ENCODE results near the gene TCEA3.

TCEA3 gene

DNA sequence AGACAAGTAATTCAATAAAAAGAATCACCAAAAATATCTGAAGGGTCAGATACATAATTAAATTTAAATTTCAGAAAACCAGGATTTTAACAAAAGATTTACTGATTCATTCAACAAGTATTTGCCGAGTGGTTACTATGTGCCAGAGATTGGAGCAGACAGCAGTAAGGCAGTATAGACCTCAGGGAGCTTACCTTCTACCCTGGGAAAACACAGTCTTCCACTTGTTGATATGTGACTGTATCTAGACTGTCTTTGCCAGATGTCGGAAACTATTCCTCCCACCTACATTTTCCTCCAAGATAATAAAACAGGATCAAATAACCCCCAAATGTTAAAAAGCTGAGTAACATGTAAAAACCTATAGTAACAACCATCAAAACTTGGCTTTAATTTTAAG lies 86.7 kb downstream of the TCEA3 start:
- no peak for TF ChIP-seq FOXA1 (IDR thresholded peaks at IDR 0.05)
- no peak for TF ChIP-seq ELF4 (IDR thresholded peaks at IDR 0.05)
- no peak for TF ChIP-seq NFRKB (IDR thresholded peaks at IDR 0.05)
- TF ChIP-seq BHLHE40 (IDR thresholded peaks at IDR 0.05; ENCODE audit: borderline replicate concordance): no peak
- POLR2A ChIA-PET: interaction anchor here (1.8 kb wide), 1 partner anchor 31 kb away, joined by 7 read pairs; no protein-coding TSS in a partner anchor
- CTCF ChIA-PET: interaction anchor here (0.6 kb wide), 1 partner anchor 66 kb away, joined by 3 read pairs; no protein-coding TSS in a partner anchor
- no peak for DNase-seq (ENCODE audit: extremely low spot score)

DNA sequence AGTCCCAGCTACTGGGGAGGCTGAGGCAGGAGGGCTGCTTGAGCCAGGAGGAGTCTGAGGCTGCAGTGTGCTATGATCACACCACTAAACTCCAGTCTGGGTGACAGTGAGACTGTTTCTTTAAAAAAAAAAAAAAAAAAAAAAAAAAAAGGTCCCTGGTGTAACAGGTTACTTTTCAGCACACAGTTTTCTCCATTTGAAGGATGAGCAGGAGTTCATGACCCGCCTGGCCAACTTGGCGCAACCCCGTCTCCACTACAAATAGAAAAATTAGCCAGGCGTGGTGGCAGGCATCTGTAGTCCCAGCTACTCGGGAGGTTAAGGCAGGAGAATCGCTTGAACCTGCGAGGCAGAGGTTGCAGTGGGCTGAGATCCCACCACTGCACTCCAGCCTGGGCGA lies 92.8 kb downstream of the TCEA3 start:
- no peak for TF ChIP-seq FOXK2 (IDR thresholded peaks at IDR 0.05)
- no peak for TF ChIP-seq HDGF (IDR thresholded peaks at IDR 0.05; ENCODE audit: borderline replicate concordance)
- TF ChIP-seq SP1 (IDR thresholded peaks at IDR 0.05): no peak
- no peak for TF ChIP-seq TARDBP (IDR thresholded peaks at IDR 0.05)
- no peak for TF ChIP-seq ARNT (IDR thresholded peaks at IDR 0.05)
- DNase-seq (ENCODE audit: extremely low spot score): no peak
- ChIA-PET CTCF (no interaction called here), POLR2A (interaction anchor here (0.9 kb wide), 1 partner anchor 9 kb away, joined by 3 read pairs; no protein-coding TSS in a partner anchor)
